Activated naive CD4-positive, alpha-beta T cell treated with anti-CD3 and anti-CD28 coated beads for 36 hours (primary cell): ENCODE data around the gene OSBPL6. TPM values are rescaled to one million over a fixed set of nuclear protein-coding genes. Genes with fewer than 3 reads are reported as not detected.
"Not testable (repeated sequence)": the region's sequence is repeated elsewhere in the genome, so short reads cannot be mapped to it uniquely, and the experiment has no call there.

Experiments
- CTCF ChIA-PET: fragments of 350-600 bp; sonication (Branson Sonifier 250); formaldehyde crosslinking; loops from one replicate; lab custom pipeline; 2021; ENCODE audit warnings: antibody characterized with exemption; lab: Charles Lee
- DNase-seq: peaks from one replicate; pipeline ENCODE4 v3.0.0-alpha.2; 2020
- H3K27ac Mint-ChIP-seq: one replicate; pipeline ENCODE4 v1.8.0; 2021; ENCODE audit warnings: mild to moderate bottlenecking, mixed read lengths
- H3K27me3 Mint-ChIP-seq: one replicate; pipeline ENCODE4 v1.8.0; 2021; ENCODE audit warnings: low read depth, mixed read lengths
- H3K36me3 Mint-ChIP-seq: one replicate; pipeline ENCODE4 v1.8.0; 2021; ENCODE audit warnings: low read depth, mixed read lengths
- H3K4me1 Mint-ChIP-seq: one replicate; pipeline ENCODE4 v1.8.0; 2021; ENCODE audit warnings: low read depth, mixed read lengths
- H3K4me3 Mint-ChIP-seq: one replicate; pipeline ENCODE4 v1.8.0; 2021; ENCODE audit warnings: mild to moderate bottlenecking, moderate library complexity, mixed read lengths
- H3K9me3 Mint-ChIP-seq: one replicate; pipeline ENCODE4 v1.8.0; 2021; ENCODE audit warnings: mixed read lengths
- intact Hi-C: fragments of 100-400 bp; cut with micrococcal nuclease; formaldehyde crosslinking; loops from one replicate; pipeline ENCODE4 v1.15.1; 2023
- total RNA-seq, 2 experiments: library from RNA; stranded (reverse); gene quantifications; one replicate each; pipeline ENCODE4 v1.2.3, GENCODE V29; 2021

Gene OSBPL6
- total RNA-seq, 2 experiments from 2014 or later, result 1.9 to 2.3 TPM

DNA sequence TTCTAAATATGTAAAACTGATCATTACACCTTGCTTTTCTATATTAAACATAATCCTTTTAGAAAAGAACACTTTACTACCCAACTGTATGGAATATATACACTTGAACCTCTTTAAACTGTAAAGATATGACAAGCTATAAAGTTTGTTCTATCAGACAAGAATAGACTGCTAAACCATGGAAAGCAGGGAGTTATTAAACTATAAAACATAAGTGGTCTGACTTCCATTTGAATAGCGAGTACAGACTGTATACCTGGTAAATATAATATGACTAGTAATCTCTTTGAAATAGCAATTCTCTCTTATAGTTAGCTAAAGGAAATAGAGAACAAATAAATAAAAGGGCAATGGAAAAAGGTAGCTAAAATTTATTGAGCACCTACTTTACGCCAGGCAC lies 131.0 kb downstream of the OSBPL6 start:
- H3K4me1 Mint-ChIP-seq, result no peaks in the 10 kb centered on the region
- CTCF ChIA-PET, result no interaction called here
- no peaks in the 10 kb centered on the region for H3K36me3 Mint-ChIP-seq
- intact Hi-C loops, result no loop called here
- no peak overlapping the region for H3K4me3 Mint-ChIP-seq
- H3K9me3 Mint-ChIP-seq, result no peaks in the 10 kb centered on the region
- DNase-seq, result no peak
- H3K27ac Mint-ChIP-seq, result no peak overlapping the region
- peaks cover 15% of the 10 kb centered on the region for H3K27me3 Mint-ChIP-seq

DNA sequence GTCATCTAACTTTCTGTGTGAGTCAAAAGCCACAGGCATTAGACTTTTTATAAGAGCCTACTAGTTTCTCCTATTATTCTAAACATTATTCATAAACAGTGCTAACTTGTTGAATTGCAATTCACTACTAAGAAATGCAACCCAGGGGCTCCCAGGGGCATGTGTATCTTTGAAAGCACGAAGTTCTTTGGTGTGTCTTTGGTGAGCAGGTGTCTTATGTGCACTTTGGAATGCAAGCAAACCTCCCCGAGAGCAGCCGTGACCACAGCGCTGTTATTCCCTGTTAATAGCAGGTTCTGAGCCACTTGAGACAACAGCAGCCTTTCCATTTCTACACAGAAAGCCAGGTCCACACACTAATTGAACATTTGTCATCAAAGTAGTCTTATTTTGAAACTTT lies 133.2 kb downstream of the OSBPL6 start:
- Mint-ChIP-seq H3K4me3 (no peak overlapping the region), H3K4me1 (no peaks in the 10 kb centered on the region), H3K27ac (no peak overlapping the region), H3K27me3 (peaks cover 13% of the 10 kb centered on the region), H3K9me3 (no peaks in the 10 kb centered on the region), H3K36me3 (no peaks in the 10 kb centered on the region)
- CTCF ChIA-PET, result no interaction called here
- no peak for DNase-seq
- intact Hi-C loops, result no loop called here

- Mint-ChIP-seq H3K4me3 (no peak overlapping the region), H3K27ac (no peak overlapping the region), H3K9me3 (no peaks in the 10 kb centered on the region), H3K36me3 (no peaks in the 10 kb centered on the region), H3K27me3 (peaks cover 13% of the 10 kb centered on the region), H3K4me1 (no peaks in the 10 kb centered on the region)
- CTCF ChIA-PET, result no interaction called here
- intact Hi-C loops, result no loop called here
- DNase-seq, result no peak
These were observed 133.7 kb downstream of the OSBPL6 start for GRCh38 chr2:178328037-178328436.

DNA sequence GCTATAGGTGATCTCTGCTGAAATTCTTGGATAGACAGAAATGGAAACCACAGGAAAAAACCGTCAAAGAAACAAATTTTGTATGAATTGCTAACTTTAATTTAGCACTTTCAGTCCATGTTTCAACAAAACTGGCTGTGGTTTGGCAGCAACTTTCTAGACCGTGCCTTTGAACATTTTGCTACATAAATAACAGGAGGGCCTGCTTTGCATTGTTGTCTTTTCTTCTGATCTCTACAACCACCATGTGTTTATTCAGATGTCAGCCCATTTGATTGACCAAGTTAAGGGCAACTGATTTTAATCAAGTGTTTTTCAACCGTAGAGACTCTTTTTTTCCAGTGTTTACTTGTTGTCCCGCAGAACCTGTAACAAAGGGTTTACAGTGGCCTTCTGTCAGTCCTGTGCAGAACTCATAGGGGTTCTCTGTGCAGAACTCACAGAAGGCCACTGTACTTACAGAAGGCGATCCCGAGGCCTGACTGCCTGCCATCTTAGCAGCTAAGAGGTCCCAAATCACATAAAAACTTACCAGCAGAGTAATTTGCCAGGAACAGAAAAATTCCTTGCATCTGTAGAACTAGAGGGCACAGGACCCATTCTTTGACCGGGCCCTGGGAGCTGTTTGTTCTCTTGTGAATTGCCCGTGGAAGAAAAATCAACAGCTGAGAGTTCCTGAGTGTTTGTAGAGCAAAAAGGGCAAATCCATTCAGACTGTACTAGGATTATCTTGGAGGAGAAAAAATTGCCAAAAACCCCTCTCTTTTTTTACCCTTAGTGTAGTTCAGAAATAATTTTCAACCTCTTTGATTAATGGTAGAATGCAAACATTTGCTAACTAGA lies 136.1 kb downstream of the OSBPL6 start:
- Mint-ChIP-seq H3K4me3 (no peak overlapping the region), H3K9me3 (no peaks in the 10 kb centered on the region), H3K27ac (no peak overlapping the region), H3K36me3 (no peaks in the 10 kb centered on the region), H3K27me3 (no peaks in the 10 kb centered on the region), H3K4me1 (no peaks in the 10 kb centered on the region)
- intact Hi-C loops, result no loop called here
- no peak for DNase-seq
- CTCF ChIA-PET, result no interaction called here

DNA sequence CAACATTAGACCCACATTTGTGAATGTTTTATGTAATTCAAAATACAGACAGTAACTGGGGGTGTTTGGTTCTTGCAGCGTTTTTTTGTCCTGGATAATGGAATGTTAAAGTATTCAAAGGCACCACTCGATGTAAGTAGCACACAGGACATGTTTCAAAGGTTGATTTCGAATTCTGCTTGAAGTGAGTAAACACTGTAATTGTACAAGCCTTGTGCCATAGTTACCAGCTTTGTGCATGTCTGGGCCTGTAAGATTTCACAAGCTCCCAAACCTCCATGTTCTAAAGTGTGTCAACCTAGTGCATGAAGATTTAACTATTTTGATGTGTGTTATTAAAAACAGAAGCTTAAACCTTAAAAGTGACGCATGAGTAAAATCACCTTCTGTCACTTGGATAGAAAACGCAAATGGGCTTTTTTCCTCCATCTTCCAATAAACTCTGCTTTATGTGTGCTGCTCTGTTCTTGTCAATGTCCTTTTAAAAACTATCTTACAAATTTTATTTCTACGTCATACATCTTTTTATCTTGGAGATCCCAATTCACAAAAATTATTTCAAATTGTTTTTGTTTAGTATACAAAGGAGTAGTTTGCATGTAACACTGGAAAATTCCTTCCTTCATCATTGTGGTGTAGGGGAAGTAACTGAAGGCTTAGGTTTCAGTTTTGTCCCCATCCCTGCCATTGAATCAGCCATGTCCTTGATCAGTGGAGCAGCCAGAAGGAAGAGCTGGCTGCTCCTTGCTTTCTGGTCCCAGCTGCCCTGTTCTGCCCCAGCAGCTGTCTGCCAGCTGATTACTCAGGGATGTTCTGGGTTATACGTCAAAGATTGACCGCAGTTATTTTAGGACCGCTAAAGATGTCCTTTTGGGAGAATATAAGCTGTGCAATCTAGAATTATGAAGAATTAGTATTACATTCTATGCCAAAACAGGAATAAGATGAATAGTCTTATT lies 137.4 kb downstream of the OSBPL6 start:
- intact Hi-C loops, result no loop called here
- Mint-ChIP-seq H3K4me1 (no peaks in the 10 kb centered on the region), H3K9me3 (no peaks in the 10 kb centered on the region), H3K27me3 (peaks cover 4% of the 10 kb centered on the region), H3K36me3 (no peaks in the 10 kb centered on the region), H3K27ac (no peak overlapping the region), H3K4me3 (no peak overlapping the region)
- CTCF ChIA-PET, result interaction anchor here (1.2 kb wide), 1 partner anchor 220 kb away, joined by 3 read pairs; no protein-coding TSS in a partner anchor
- DNase-seq, result no peak

DNA sequence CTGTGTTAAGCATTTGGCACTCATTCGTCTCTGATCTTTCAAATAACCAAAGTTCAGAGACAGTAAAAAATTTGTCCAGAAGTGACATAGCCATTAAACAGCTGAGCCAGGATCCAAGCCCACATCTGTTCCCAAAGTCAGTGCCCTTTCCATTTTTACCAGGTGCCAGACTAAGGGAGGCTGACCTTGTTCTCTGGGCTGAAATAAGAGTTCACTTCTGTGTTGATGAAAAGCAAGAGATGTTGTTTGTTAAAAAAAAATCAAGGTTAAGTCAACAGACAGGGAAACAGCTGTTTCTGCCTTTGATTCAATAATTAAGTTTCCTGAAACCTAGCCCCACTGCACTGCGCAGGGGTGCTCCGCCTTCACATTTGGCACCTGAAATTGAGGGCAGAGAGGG lies 139.5 kb downstream of the OSBPL6 start:
- intact Hi-C loops, result no loop called here
- Mint-ChIP-seq H3K9me3 (no peaks in the 10 kb centered on the region), H3K36me3 (no peaks in the 10 kb centered on the region), H3K4me3 (no peak overlapping the region), H3K27me3 (peaks cover 4% of the 10 kb centered on the region), H3K4me1 (no peaks in the 10 kb centered on the region), H3K27ac (no peak overlapping the region)
- CTCF ChIA-PET, result no interaction called here
- DNase-seq, result no peak

DNA sequence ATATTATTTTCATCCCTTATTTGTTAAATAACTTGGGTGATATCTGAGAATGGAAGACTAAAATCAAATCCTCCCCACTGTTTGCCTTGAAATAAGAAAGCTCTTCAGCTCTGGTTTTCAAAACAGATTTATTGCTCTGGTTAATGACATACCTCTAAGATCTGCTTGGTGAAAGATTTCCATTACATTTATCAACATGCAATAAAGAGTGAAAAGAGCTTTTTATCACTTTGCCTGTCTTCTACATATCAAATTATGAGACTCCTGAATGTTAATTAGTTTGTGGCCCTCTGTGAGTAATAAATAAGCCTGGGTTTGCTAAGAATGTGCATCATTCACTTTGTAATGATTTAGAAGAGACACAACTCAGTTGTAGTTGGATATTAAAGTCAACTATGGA lies 140.9 kb downstream of the OSBPL6 start:
- no peaks in the 10 kb centered on the region for H3K9me3 Mint-ChIP-seq
- H3K4me1 Mint-ChIP-seq, result no peaks in the 10 kb centered on the region
- intact Hi-C loops, result no loop called here
- H3K27me3 Mint-ChIP-seq, result peaks cover 8% of the 10 kb centered on the region
- no peaks in the 10 kb centered on the region for H3K36me3 Mint-ChIP-seq
- no peak for DNase-seq
- no peak overlapping the region for H3K27ac Mint-ChIP-seq
- CTCF ChIA-PET, result no interaction called here
- H3K4me3 Mint-ChIP-seq, result no peak overlapping the region

DNA sequence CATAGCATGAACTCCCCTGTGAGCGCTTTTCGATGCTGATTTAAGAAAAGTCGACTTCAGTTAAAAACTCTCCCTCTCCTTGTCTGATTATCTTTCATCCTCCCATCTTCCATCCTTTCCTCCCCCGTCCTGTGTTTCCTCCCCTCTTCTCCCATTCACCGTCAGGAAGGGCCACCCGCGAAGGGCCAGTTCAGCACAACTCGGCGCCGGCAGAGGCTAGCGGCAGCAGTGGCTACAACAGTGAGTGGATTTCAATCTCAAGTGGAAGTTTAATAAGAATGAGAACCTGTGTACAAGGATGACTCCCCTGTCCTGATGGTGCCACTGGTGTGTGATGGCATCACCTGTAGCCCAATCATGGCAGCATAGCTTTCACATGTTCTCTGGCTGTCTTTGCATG lies 149.8 kb downstream of the OSBPL6 start:
- H3K27ac Mint-ChIP-seq, result no peak overlapping the region
- intact Hi-C loops, result no loop called here
- H3K4me1 Mint-ChIP-seq, result no peaks in the 10 kb centered on the region
- no peak for DNase-seq
- no peak overlapping the region for H3K4me3 Mint-ChIP-seq
- H3K36me3 Mint-ChIP-seq, result no peaks in the 10 kb centered on the region
- peaks cover 38% of the 10 kb centered on the region for H3K27me3 Mint-ChIP-seq
- H3K9me3 Mint-ChIP-seq, result no peaks in the 10 kb centered on the region
- CTCF ChIA-PET, result no interaction called here

- Mint-ChIP-seq H3K9me3 (no peaks in the 10 kb centered on the region), H3K4me1 (no peaks in the 10 kb centered on the region), H3K27ac (no peak overlapping the region), H3K4me3 (no peak overlapping the region), H3K36me3 (no peaks in the 10 kb centered on the region), H3K27me3 (peaks cover 43% of the 10 kb centered on the region)
- DNase-seq, result no peak
- CTCF ChIA-PET, result no interaction called here
- intact Hi-C loops, result no loop called here
These were observed 151.6 kb downstream of the OSBPL6 start for GRCh38 chr2:178345951-178346350.

- DNase-seq, result no peak
- Mint-ChIP-seq H3K9me3 (peaks cover 6% of the 10 kb centered on the region), H3K27ac (no peak overlapping the region), H3K4me1 (no peaks in the 10 kb centered on the region), H3K36me3 (no peaks in the 10 kb centered on the region), H3K27me3 (peaks cover 41% of the 10 kb centered on the region), H3K4me3 (no peak overlapping the region)
- intact Hi-C loops, result no loop called here
- CTCF ChIA-PET, result no interaction called here
These were observed 155.7 kb downstream of the OSBPL6 start for GRCh38 chr2:178350051-178350450.

- CTCF ChIA-PET, H3K4me1 Mint-ChIP-seq: not testable (repeated sequence)
- peaks cover 15% of the 10 kb centered on the region for H3K9me3 Mint-ChIP-seq
These were observed 163.4 kb downstream of the OSBPL6 start for GRCh38 chr2:178357704-178358103.

GRCh38 chr2:178359192-178359912 lies 165.0 kb downstream of the OSBPL6 start:
- DNase-seq, result no peak
- CTCF ChIA-PET, result no interaction called here
- peaks cover 3% of the 10 kb centered on the region for H3K36me3 Mint-ChIP-seq
- H3K4me3 Mint-ChIP-seq, result no peak overlapping the region
- H3K4me1 Mint-ChIP-seq, result no peaks in the 10 kb centered on the region
- intact Hi-C loops, result no loop called here
- H3K27ac Mint-ChIP-seq, result no peak overlapping the region
- peaks cover 12% of the 10 kb centered on the region for H3K9me3 Mint-ChIP-seq
- peaks cover 14% of the 10 kb centered on the region for H3K27me3 Mint-ChIP-seq

More at GRCh38 chr2:178357704-178358103, 163.4 kb downstream of the OSBPL6 start:
- H3K27ac Mint-ChIP-seq, intact Hi-C loops, H3K36me3 Mint-ChIP-seq, H3K4me3 Mint-ChIP-seq, DNase-seq: not testable (repeated sequence)
- peaks cover 22% of the 10 kb centered on the region for H3K27me3 Mint-ChIP-seq
